ENCODE measurements around the gene AP2A2.

AP2A2 gene

GRCh38 chr11:925496-926301 lies at the start of gene AP2A2:
Gene AP2A2 (plus strand): TSS chr11:925870. CDS start chr11:926022, 152 bp downstream.
- peak; percentile 92 for DNase-seq

DNA sequence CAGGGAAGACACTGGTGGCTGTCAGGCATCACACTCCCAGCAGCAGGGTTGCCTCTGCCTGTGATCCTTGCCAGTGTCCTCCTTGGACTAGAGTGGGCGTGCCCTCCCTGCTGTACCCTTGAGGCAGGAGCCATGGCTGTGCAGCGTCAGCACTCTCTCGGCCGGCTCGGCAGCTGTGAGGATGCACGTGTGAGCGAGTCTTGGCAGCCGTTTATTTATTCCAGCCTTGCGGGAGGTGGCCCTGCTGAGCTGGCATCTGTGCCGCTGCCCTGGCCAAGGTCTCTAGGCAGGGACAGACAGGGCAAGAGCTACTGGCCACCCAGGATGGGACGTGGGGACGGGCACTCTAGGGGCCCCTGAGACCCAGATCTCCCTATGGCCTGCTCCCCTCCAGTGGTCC lies 49.1 kb upstream of the AP2A2 start:
- DNase-seq, result no peak

- DNase-seq, result peak in 1 of 2 donors; percentile 11
Measured at GRCh38 chr11:877565-877964, 48.1 kb upstream of the AP2A2 start.

- no peak for DNase-seq
Measured at GRCh38 chr11:880447-880846, 45.2 kb upstream of the AP2A2 start.

DNA sequence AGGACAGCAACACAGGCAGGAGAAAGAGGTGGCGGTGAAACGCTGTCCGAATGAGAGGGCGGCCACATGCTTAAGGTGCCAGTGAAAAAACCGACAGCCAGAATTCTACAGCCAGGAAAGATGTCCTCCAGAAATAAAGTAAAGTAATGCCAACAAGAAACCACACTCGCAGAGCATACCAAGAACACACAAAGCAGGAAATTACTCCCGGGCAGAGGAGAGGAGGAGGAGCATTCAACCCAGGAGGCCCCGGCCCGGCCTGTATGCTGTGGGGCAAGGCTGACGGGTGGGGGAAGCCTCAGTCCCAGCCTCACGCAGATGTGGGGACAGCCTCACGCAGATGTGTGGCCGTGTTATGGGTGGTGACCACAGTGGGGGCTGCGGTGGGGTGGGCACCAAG lies 43.1 kb upstream of the AP2A2 start:
- no peak for DNase-seq

DNA sequence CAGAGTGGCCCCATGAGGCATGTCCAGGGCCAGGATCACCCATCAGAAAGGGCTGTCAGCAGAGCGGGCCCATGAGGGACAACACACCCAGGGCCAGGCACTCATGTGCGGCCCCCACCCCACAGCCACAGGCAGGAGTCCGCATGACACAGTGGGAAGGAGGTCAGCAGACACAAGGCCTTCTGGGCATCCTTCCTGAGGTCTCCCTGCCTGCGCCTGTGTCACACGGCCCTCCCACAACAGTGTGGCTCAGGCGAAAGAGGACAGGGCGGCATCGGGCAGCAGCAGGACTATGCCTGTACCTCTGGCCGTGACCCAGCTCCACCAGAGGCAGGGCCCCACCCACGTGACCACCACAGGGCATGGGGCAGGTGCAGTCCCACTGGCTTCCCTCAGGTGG lies 42.1 kb upstream of the AP2A2 start:
- no peak for DNase-seq

DNA sequence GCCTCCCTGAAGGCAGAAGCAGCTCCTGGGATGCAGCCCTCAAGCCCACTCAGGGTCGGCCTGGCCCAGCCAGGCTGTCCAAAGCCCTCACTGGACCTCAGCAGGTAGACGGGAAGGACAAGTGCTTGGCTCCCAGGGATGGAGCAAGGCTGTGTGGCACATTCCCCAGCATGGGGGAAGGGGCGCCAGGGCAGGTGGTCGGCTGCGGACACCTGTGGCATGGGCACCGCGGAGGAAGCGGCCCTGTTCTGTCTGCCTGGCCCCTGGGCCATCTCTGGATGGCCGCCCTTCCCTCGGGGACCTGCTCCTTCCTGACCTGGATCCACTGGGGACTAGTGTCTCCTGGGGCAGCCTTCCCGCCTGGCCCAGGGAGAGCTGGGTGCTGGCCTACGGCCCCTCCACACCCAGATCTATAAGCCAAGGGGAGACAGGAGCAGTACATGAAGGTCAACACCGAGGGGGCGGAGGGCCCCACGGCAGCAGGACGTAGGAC lies 41.0 kb upstream of the AP2A2 start:
- no peak for DNase-seq

GRCh38 chr11:886568-886967 lies 39.1 kb upstream of the AP2A2 start:
- no peak for DNase-seq

DNA sequence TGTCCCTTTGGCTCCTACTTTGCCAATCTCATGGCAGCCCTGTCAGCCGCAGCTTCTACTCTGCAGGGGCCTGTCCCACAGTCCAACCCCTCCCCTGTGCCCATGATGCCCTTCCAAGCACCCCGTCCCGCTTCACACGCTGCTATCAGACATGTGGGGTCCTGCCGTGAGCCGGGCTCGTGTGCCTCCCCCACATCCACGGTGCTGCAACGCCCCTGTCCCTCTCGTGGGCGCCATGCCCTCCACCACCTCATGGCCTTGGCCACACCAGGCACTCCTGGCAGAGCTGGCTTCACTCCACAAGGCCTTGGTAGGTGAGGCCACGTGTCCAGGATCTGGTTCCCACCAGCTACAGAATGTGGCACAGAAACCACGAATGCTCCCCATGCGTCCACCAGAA lies 38.1 kb upstream of the AP2A2 start:
- no peak for DNase-seq

GRCh38 chr11:888310-889212 lies 37.1 kb upstream of the AP2A2 start:
- DNase-seq, result no peak

GRCh38 chr11:889257-889656 lies 36.4 kb upstream of the AP2A2 start:
- no peak for DNase-seq

DNA sequence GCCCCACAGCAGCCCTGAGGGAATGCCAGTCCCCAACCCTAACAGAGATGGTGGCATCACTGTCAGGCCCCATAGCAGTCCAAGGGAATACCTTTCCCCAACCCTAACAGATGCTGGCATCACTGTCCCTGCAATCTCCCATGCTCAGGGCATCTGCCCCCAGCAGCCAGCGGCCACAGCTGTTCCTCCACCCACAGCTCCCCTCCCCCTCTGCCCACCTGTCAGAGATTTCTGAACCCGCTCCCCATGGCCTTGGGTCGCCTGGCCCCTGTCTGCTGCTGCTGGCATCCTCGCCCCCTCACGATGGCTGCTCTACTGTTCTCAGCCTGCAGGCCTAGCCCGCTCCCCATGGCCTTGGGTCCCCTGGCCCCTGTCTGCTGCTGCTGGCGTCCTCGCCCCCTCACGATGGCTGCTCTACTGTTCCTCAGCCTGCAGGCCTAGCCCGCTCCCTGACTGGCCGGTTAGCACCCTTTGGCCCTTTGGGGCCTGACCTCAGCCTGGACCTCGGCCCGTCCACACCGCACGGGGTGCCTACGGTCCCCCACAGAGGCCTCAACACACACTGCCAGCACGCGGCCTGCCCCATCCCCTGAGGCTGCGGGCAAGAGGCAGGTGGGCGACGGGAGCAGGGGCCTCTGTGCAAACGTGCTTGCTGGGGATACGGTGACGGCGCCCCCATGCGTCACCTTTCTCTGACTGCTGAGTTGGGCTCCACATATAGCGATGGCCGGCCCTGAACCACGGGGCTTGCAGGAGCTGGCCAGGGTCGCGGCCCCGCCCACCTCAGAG lies 35.8 kb upstream of the AP2A2 start:
- DNase-seq, result no peak

DNA sequence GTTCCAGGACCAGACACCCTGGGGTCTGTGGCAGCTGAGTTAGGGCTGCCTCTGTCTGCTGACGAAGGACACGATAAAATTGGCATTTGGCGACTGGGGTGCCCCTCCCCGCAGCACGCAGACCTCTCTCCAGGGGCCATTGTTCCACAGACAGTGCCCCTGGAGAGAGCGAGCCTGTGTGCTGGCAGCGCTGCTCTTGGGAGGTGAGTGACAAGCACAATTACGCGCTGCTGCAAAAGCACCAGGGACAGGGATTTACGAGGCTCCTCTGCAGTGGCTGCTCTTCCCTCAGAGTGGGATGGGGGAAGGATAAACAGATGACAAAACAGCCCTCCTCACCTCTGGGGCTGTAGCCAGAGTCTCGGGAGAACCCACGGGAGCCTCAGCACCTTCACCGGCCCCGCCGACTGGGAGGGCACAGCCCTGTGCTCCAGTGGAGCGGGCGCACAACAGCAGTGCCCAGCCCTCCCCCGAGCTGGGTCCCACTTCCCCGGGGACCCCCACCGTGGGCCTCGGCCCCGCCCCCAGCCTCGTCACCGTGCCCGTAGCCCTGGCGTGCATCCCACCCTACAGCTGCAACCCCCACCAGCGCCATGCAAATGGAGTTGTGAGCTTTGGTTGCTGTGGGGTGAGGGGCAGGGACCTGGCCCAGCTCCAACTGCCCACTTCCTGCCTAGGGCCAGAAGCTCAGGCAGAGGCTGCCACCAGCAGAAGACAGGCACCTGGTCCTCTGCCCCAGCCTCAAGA lies 34.7 kb upstream of the AP2A2 start:
- DNase-seq, result no peak

DNA sequence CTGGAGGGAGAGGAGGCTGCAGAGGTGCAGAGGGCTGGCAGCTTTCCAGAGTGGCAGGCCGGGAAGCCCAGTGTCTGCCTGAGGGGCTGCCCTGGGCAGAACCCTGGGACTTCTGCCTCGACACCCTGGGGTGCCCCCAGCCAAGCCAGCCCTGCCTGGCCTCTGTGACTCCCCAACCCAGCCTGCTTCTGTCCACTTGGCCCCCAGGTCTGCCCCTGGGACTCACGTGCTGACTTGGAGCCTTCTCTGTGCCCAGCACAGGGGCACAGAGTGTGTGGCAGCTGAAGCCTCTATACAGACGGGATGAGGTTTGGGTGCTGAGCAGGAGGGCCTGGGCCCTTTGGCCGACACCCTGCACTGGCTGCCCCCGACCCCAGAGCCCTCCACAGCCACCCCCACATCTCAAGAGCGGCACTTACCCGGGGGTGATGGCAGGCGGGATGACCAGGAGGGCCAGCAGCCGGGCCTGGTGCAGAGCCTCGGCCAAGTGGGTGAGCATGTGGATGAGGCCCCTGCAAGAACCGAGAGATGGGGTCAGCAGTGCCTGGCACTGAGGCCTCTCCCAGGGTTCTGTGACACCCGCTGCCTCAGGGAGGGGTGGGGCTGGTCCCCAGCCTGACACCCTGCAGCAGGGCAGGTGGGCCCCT lies 32.5 kb upstream of the AP2A2 start:
- DNase-seq, result no peak

DNA sequence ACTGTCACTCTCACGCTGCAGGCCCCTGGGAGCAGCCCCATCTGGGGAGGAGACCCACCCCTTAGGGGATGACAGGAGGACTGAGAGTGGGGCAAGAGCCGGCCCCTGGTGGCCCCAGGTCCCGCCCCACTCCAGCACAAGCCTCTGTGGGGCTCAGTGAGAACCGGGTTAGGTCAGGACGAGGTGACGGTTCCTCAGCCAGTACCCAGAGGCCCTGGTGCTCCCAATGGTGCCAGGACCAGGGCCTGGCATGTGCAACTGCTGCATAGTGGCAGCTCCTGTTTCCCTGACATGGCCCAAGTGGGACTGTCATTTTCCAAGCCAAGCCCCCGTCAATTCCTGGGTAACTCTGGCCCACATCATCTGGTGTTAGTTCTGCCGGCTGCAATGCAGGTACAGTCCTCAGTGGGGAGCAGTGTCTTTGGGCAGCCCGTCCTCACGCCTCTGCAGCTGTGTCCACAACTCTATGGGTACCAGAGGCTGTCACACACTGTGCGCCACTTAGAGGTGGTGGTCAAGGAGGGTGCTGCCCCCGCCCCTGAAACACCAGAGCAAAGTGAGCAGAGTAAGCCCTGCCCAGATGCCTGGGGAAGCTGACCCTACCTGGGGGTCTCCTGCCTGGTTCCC lies 31.0 kb upstream of the AP2A2 start:
- DNase-seq, result no peak

DNA sequence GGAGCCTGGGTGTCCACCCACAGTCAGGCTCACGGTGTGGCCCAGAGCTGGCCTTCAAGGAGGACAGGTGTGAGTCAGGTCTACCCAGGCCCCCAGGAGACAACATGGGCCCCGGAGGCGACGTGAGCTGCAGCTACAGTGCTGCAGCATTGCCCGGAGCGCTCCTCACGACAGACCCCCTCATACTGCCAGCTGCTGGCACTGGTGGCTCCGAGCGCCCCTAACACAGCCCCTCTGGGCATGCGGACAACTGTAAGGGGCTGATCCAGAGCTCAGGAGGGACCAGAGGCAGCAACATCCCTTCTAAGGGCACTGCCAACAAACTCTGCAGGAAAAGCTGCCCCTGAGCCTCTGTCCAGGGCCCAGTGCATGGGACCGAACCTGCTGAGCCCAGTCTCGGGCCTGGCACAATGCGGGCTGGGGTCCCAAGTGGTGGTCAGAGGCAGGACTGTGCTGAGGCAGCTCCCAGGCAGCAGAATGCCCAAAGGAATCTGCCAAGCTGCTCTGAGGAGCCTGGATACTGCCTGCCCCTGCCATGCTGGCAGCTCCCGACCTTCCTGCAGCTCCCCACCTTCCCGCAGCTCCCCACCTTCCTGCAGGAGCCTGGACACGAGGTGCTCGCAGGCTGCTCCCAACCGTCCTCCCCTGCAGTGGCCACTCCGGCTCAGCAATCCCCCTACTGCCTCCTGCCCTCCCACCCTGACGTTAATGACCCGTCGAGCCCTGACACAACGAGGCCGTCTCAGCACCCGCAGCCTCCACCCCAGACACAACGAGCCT lies 30.1 kb upstream of the AP2A2 start:
- no peak for DNase-seq

- no peak for DNase-seq
Measured at GRCh38 chr11:897253-898142, 28.2 kb upstream of the AP2A2 start.

DNA sequence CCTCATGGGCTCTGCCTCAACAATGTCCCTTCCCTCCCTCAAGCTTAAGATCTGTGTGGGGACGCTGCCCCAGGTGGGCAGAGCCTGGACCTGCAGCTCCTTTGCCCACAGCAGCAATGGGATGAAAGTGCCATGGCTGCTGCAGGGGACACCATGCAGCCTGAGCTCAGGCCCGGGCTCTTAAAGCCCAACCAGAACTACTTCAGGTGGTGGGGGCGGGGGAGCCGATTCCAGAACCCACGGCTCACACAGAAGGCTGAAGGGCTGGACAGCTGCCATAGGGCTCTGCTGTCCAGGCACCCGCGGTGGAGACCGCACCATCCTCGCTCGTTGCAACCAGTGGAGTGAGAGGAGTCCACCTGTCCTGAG lies 27.5 kb upstream of the AP2A2 start:
- no peak for DNase-seq

DNA sequence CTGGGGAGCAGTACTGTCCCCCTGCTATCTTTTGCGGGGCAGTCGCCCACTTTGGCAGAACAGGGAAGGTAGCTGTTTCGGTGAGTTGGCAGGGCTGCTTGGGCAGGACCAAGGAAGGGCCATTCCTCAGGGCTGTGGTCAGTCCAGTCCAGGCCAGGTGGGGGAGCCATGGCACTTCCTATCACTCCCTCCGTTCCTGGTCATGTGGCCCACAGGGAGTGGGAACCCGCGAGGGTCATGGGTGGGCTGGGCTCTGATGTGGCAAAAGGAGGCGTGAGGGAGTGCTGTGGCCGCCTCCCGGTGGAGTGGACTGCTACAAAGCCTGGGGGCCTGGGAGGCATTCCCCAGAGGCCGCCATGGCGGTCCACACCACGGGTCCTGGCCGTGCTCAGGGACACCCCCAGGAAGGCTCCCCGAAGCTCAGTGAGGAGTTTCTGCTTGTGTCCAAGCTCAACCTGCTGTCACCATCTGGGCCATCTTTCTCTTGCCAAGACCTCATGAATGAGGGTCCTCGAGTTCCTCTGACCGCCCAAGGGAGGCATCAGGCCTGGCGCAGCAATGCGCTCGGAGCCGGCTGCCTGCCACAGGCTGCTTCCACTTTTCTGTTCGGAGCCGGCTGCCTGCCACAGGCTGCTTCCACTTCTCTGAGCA lies 27.0 kb upstream of the AP2A2 start:
- no peak for DNase-seq

All from CD4-positive, alpha-beta T cell treated with Interleukin-1 beta for 1 hour (primary cell).